D721Med (cell line): ENCODE data around the gene PCDHA10.
A peak's percentile ranks its signal among the peaks of the same experiment; 100 is the strongest.
"Not testable (repeated sequence)": the region's sequence is repeated elsewhere in the genome, so short reads cannot be mapped to it uniquely, and the experiment has no call there.

ENCODE experiments used
- DNase-seq: peaks from one replicate; pipeline ENCODE4 v3.0.0; 2011; ENCODE audit warnings: low spot score; ENCODE audit not compliant: insufficient read length
- FAIRE-seq: peaks from 2 replicates; lab custom pipeline; 2011; peaks lifted over from hg19 to GRCh38; lab: Jason Lieb, UNC
- TF ChIP-seq, protein P1 (sequence below): IDR thresholded peaks from 2 replicates; pipeline ENCODE4 v1.5.1; 2012; ENCODE audit warnings: mild to moderate bottlenecking, control low read depth; ENCODE audit not compliant: insufficient read depth; ENCODE audit errors: missing control alignments

Gene PCDHA10

DNA sequence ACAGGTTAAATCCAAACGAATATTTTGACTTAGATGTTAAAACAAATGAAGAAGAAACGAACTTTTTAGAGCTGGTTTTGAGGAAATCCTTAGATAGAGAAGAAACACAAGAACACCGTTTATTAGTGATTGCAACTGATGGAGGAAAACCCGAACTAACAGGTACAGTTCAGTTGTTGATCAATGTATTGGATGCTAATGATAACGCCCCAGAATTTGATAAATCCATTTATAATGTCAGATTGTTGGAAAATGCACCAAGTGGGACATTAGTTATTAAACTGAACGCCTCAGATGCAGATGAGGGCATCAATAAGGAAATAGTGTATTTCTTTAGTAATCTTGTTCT lies 33.4 kb upstream of the PCDHA10 start:
- FAIRE-seq (no peak), DNase-seq (no peak)
- TF ChIP-seq, protein P1, sequence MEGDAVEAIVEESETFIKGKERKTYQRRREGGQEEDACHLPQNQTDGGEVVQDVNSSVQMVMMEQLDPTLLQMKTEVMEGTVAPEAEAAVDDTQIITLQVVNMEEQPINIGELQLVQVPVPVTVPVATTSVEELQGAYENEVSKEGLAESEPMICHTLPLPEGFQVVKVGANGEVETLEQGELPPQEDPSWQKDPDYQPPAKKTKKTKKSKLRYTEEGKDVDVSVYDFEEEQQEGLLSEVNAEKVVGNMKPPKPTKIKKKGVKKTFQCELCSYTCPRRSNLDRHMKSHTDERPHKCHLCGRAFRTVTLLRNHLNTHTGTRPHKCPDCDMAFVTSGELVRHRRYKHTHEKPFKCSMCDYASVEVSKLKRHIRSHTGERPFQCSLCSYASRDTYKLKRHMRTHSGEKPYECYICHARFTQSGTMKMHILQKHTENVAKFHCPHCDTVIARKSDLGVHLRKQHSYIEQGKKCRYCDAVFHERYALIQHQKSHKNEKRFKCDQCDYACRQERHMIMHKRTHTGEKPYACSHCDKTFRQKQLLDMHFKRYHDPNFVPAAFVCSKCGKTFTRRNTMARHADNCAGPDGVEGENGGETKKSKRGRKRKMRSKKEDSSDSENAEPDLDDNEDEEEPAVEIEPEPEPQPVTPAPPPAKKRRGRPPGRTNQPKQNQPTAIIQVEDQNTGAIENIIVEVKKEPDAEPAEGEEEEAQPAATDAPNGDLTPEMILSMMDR = no peak

DNA sequence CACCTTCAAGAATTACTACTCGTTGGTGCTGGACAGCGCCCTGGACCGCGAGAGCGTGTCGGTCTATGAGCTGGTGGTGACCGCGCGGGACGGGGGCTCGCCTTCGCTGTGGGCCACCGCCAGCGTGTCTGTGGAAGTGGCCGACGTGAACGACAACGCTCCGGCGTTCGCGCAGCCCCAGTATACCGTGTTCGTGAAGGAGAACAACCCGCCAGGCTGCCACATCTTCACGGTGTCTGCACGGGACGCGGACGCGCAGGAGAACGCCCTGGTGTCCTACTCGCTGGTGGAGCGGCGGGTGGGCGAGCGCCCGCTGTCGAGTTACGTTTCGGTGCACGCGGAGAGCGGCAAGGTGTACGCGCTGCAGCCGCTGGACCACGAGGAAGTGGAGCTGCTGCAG lies 32.7 kb upstream of the PCDHA10 start:
- not testable (repeated sequence) for DNase-seq, FAIRE-seq

DNA sequence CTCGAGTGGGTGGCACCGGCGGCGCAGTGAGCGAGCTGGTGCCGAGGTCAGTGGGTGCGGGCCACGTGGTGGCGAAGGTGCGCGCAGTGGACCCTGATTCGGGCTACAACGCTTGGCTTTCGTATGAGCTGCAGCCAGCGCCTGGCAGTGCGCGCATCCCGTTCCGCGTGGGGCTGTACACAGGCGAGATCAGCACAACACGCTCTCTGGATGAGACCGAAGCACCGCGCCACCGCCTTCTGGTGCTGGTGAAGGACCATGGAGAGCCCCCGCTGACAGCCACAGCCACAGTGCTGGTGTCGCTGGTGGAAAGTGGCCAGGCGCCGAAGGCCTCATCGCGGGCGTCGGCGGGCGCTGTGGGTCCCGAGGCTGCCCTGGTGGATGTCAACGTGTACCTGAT lies 32.2 kb upstream of the PCDHA10 start:
- DNase-seq (no peak), FAIRE-seq (no peak)
- TF ChIP-seq, protein P1 = no peak

DNA sequence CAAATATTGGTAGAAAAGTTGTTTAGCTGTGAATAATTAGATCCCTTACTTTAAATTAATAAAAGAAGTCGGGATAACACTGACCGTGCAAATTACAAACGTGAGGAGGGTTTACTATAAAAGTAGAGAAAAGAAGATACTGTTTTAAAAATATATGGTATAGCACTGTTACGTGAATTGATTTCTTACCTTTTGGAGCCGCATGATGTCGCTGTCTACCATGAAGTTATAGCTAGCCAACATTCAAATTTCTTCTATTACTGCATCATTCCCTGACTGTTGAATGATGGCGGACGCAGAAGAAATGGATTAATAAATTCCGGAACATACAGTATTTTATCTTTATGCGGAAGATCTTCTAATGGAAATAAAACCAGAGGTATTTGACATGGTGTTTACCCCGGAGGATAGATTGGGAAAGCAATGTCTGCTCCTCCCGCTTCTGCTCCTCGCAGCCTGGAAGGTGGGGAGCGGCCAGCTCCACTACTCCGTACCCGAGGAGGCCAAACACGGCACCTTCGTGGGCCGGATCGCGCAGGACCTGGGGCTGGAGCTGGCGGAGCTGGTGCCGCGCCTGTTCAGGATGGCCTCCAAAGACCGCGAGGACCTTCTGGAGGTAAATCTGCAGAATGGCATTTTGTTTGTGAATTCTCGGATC lies 27.9 kb upstream of the PCDHA10 start, which contains the start of gene PCDHA6:
Gene PCDHA6, plus strand, starts transcription at position 257 of the 658 bp plus-strand sequence. Its CDS starts 132 bp downstream, at position 389.
- no peak for DNase-seq
- TF ChIP-seq, protein P1 = peak; percentile 49
- FAIRE-seq = peak; percentile 77

DNA sequence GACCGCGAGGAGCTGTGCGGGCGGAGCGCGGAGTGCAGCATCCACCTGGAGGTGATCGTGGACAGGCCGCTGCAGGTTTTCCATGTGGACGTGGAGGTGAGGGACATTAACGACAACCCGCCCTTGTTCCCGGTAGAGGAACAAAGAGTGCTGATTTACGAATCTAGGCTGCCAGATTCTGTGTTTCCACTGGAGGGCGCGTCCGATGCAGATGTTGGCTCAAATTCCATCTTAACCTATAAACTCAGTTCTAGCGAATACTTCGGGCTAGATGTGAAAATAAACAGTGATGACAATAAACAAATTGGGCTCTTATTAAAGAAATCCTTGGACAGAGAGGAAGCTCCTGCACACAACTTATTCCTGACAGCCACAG lies 27.3 kb upstream of the PCDHA10 start:
- DNase-seq = no peak
- FAIRE-seq = no peak
- TF ChIP-seq, protein P1 = peak; percentile 45

DNA sequence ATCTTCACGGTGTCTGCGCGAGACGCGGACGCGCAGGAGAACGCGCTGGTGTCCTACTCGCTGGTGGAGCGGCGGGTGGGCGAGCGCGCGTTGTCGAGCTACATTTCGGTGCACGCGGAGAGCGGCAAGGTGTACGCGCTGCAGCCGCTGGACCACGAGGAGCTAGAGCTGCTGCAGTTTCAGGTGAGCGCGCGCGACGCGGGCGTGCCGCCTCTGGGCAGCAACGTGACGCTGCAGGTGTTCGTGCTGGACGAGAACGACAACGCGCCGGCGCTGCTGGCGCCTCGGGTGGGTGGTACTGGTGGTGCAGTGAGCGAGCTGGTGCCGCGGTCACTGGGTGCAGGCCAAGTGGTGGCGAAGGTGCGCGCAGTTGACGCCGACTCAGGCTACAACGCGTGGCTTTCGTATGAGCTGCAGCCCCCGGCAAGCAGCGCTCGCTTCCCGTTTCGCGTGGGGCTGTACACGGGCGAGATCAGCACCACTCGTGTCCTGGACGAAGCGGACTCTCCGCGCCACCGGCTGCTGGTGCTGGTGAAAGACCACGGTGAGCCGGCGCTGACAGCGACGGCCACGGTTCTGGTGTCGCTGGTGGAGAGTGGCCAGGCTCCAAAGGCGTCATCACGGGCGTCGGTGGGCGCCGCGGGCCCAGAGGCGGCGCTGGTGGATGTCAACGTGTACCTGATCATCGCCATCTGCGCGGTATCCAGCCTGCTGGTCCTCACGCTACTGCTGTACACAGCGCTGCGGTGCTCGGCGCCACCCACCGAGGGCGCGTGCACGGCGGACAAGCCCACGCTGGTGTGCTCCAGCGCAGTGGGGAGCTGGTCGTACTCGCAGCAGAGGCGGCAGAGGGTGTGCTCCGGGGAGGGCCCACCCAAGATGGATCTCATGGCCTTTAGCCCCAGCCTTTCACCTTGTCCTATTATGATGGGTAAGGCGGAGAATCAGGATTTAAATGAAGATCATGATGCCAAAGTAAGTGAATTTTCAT lies 25.9 kb upstream of the PCDHA10 start:
- FAIRE-seq, DNase-seq: not testable (repeated sequence)

DNA sequence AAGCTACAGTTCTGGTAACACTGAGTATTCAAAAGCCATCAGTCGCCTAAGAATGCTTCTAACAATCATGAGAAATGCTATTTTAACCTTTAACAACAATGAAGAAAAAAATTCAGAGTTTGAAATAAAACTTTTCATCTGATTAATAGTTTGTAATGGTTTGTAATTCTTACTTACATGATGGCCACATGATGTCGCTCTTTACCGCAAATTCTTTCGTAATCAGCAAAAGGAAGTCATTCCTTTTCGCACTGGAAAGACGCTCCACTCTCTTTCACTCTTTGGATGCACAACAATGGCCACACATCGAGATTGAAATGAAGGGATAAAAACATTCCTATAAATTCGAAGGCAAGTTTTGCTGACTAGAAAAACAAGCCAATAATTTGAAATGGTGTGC lies 21.7 kb upstream of the PCDHA10 start, which contains the start of gene PCDHA7:
Gene PCDHA7, plus strand, starts transcription at position 277 of the 400 bp plus-strand sequence. Its CDS starts 115 bp downstream, at position 392.
- TF ChIP-seq, protein P1 = no peak
- DNase-seq = no peak
- no peak for FAIRE-seq

DNA sequence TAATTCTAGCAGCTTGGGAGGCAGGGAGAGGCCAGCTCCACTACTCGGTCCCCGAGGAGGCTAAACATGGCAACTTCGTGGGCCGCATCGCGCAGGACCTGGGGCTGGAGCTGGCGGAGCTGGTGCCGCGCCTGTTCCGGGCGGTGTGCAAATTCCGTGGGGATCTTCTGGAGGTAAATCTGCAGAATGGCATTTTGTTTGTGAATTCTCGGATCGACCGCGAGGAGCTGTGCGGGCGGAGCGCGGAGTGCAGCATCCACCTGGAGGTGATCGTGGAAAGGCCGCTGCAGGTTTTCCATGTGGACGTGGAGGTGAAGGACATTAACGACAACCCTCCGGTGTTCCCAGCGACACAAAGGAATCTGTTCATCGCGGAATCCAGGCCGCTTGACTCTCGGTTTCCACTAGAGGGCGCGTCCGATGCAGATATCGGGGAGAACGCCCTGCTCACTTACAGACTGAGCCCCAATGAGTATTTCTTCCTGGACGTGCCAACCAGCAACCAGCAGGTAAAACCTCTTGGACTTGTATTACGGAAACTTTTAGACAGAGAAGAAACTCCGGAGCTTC lies 21.2 kb upstream of the PCDHA10 start:
- not testable (repeated sequence) for FAIRE-seq, DNase-seq
